ENCODE results near the gene FAM24B.
"Not testable (repeated sequence)": the region's sequence is repeated elsewhere in the genome, so short reads cannot be mapped to it uniquely, and the experiment has no call there.

The FAM24B gene

GRCh38 chr10:122877264-122877663 is 2.1 kb downstream of the FAM24B start:
- TF ChIP-seq POU2F2 (IDR thresholded peaks at IDR 0.05; ENCODE audit: low read depth, low read length) (no peak), PAX5 (IDR thresholded peaks at IDR 0.05; ENCODE audit: insufficient read depth, low read length, severe bottlenecking) (no peak), POLR2A (IDR thresholded peaks at IDR 0.05; ENCODE audit: low read depth, low read length) (no peak), POLR2AphosphoS5 (IDR thresholded peaks at IDR 0.05; ENCODE audit: low read depth, low read length) (no peak)
- FAIRE-seq (no peak), DNase-seq (ENCODE audit: insufficient read length, low spot score) (no peak)

DNA sequence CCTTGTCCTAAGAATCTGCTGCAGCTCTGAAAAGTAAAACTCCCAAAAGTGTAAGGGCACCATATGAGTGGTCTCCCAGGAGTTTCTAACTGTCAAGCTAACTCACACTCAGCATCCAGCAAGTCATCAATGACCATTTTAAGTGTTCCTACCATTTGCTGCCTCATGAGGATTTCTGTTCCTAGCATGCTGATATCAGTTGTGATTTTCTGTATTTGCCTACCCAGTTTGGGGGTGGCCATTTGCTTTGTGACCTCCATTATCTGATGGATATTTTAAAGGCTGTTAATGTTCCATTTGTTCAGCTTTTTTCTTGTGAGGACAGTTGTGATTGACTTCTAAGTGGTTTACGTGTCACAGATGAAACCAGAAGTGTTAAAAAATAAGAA is 2.9 kb downstream of the FAM24B start:
- FAIRE-seq (no peak), DNase-seq (ENCODE audit: insufficient read length, low spot score) (no peak)
- TF ChIP-seq TAF1 (IDR thresholded peaks at IDR 0.05; ENCODE audit: low read depth, low read length) (no peak), POLR2AphosphoS5 (IDR thresholded peaks at IDR 0.05; ENCODE audit: low read depth, low read length) (no peak), POU2F2 (IDR thresholded peaks at IDR 0.05; ENCODE audit: low read depth, low read length) (no peak), SPI1 (IDR thresholded peaks at IDR 0.05; ENCODE audit: low read depth, low read length) (no peak), PAX5 (IDR thresholded peaks at IDR 0.05; ENCODE audit: insufficient read depth, low read length, severe bottlenecking) (no peak), POLR2A (IDR thresholded peaks at IDR 0.05; ENCODE audit: low read depth, low read length) (no peak)

- FAIRE-seq (no peak), DNase-seq (ENCODE audit: insufficient read length, low spot score) (no peak)
- TF ChIP-seq PAX5 (IDR thresholded peaks at IDR 0.05; ENCODE audit: insufficient read depth, low read length, severe bottlenecking) (no peak), POLR2A (IDR thresholded peaks at IDR 0.05; ENCODE audit: low read depth, low read length) (no peak), SPI1 (IDR thresholded peaks at IDR 0.05; ENCODE audit: low read depth, low read length) (no peak), POLR2AphosphoS5 (IDR thresholded peaks at IDR 0.05; ENCODE audit: low read depth, low read length) (no peak), POU2F2 (IDR thresholded peaks at IDR 0.05; ENCODE audit: low read depth, low read length) (no peak), TAF1 (IDR thresholded peaks at IDR 0.05; ENCODE audit: low read depth, low read length) (no peak)
These were observed 3.4 kb downstream of the FAM24B start for GRCh38 chr10:122875843-122876466.

GRCh38 chr10:122871947-122872346 is 7.4 kb downstream of the FAM24B start:
- not testable (repeated sequence) for DNase-seq (ENCODE audit: insufficient read length, low spot score); FAIRE-seq

DNA sequence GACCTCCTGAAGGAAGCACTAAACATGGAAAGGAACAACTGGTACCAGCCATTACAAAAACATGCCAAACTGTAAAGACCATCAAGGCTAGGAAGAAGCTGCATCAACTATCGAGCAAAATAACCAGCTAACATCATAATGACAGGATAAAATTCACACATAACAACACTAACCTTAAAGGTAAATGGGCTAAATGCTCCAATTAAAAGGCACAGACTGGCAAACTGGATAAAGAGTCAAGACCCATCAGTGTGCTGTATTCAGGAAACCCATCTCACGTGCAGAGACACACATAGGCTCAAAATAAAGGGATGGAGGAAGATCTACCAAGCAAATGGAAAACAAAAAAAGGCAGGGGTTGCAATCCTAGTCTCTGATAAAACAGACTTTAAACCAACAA is 10.6 kb downstream of the FAM24B start:
- not testable (repeated sequence) for DNase-seq (ENCODE audit: insufficient read length, low spot score); FAIRE-seq

GRCh38 chr10:122866757-122867482 is 12.5 kb downstream of the FAM24B start:
- not testable (repeated sequence) for DNase-seq (ENCODE audit: insufficient read length, low spot score); FAIRE-seq

- FAIRE-seq (no peak), DNase-seq (ENCODE audit: insufficient read length, low spot score) (no peak)
- TF ChIP-seq SPI1 (IDR thresholded peaks at IDR 0.05; ENCODE audit: low read depth, low read length) (no peak), PAX5 (IDR thresholded peaks at IDR 0.05; ENCODE audit: insufficient read depth, low read length, severe bottlenecking) (no peak), POLR2A (IDR thresholded peaks at IDR 0.05; ENCODE audit: low read depth, low read length) (no peak), POU2F2 (IDR thresholded peaks at IDR 0.05; ENCODE audit: low read depth, low read length) (no peak), POLR2AphosphoS5 (IDR thresholded peaks at IDR 0.05; ENCODE audit: low read depth, low read length) (no peak), TAF1 (IDR thresholded peaks at IDR 0.05; ENCODE audit: low read depth, low read length) (no peak)
These were observed 14.5 kb downstream of the FAM24B start for GRCh38 chr10:122864901-122865300.

DNA sequence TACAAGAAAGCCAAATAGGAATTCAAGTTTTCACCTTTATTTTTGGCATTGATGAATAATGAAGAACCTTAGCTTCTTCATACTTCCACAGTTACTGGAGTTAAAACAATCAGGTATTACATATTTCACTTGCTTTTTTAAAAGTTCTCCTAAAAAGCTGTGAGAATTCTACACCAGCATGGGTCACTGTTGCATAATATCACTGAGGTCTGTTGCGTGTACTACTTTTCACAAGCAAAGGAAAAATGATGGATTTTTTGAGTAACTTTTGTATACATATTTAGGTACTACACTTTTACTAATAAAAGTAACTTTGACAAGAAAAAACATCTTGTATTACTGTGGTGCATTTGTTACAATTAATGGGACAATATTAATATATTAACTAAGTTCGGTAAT is 15.2 kb downstream of the FAM24B start:
- DNase-seq (ENCODE audit: insufficient read length, low spot score) (no peak), FAIRE-seq (no peak)
- TF ChIP-seq SPI1 (IDR thresholded peaks at IDR 0.05; ENCODE audit: low read depth, low read length): no peak
- no peak for TF ChIP-seq POLR2AphosphoS5 (IDR thresholded peaks at IDR 0.05; ENCODE audit: low read depth, low read length)
- TF ChIP-seq POLR2A (IDR thresholded peaks at IDR 0.05; ENCODE audit: low read depth, low read length): no peak
- no peak for TF ChIP-seq TAF1 (IDR thresholded peaks at IDR 0.05; ENCODE audit: low read depth, low read length)
- TF ChIP-seq POU2F2 (IDR thresholded peaks at IDR 0.05; ENCODE audit: low read depth, low read length): no peak
- no peak for TF ChIP-seq PAX5 (IDR thresholded peaks at IDR 0.05; ENCODE audit: insufficient read depth, low read length, severe bottlenecking)

- FAIRE-seq: no peak
- TF ChIP-seq POLR2A (IDR thresholded peaks at IDR 0.05; ENCODE audit: low read depth, low read length): no peak
- no peak for TF ChIP-seq PAX5 (IDR thresholded peaks at IDR 0.05; ENCODE audit: insufficient read depth, low read length, severe bottlenecking)
- no peak for TF ChIP-seq SPI1 (IDR thresholded peaks at IDR 0.05; ENCODE audit: low read depth, low read length)
- no peak for TF ChIP-seq POLR2AphosphoS5 (IDR thresholded peaks at IDR 0.05; ENCODE audit: low read depth, low read length)
- TF ChIP-seq TAF1 (IDR thresholded peaks at IDR 0.05; ENCODE audit: low read depth, low read length): no peak
- no peak for TF ChIP-seq POU2F2 (IDR thresholded peaks at IDR 0.05; ENCODE audit: low read depth, low read length)
These were observed 15.9 kb downstream of the FAM24B start for GRCh38 chr10:122863216-122864193.

DNA sequence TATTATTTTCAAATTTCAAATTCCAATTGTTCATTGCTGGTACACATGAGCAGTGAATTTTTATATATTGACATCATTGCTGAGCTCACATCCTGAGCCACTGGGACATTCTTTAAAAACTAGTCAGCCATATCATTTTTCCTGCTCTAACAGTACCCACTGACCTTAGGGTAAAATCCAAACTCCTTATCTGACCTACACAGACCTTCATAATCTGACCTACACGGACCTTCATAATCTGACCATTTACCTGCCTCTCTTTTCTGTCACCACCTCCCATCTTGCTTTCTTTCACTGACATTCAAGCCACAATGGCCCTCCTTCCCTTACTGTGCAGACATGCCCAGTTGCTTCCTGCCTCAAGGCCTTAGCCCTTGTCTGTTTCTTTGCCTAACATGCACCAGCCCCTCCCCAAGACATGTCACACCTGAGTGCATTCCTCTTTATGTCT is 17.6 kb downstream of the FAM24B start:
- no peak for FAIRE-seq
- no peak for TF ChIP-seq SPI1 (IDR thresholded peaks at IDR 0.05; ENCODE audit: low read depth, low read length)
- no peak for DNase-seq (ENCODE audit: insufficient read length, low spot score)

More at GRCh38 chr10:122863216-122864193, 15.9 kb downstream of the FAM24B start:
- no peak for DNase-seq (ENCODE audit: insufficient read length, low spot score)
